KG1 (cell line): Measurements from ENCODE around the gene LHFPL4.
"Not testable (repeated sequence)": the region's sequence is repeated elsewhere in the genome, so short reads cannot be mapped to it uniquely, and the experiment has no call there.

Experiments used
- DNase-seq: peaks from one replicate; lab custom pipeline; 2025; lab: John Stamatoyannopoulos, UW

The LHFPL4 gene

DNA sequence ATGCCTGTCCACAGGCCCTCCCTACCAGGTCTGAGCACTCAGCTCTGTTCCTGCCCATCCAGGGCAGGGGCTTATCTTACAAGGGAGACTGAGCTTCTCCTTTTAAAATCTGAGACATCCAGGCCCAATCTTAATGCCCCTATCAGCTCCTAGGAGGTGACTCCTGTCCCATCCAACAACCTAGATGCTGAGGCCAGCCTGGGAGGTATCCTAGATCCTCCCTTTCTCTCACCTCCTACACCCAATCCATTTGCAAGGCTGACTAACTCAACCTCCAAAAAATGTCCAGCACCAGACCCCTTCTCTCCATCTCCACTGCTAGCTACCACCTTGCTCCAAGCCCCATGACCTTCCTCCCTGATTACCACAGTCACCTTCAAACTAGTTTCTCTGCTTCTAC, 17.4 kb downstream of the LHFPL4 start:
- no peak for DNase-seq

DNA sequence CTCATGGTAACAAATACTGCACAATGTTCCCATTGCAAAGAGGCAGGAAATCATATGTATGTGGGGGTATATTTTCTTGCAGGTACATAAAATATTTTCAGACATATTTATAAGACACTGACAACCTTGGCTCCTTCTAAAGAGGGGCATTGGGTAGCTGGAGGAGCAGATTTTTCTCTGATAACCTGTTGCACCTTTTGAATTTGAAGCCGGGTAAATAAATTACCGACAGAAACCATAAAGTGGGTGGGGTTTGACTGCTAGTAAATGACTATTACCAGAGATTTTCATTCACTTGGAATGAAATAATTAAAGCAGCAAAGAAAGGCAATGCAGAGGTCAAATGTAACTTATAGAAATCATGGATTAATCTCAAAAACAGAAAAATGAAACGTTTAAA, 19.2 kb downstream of the LHFPL4 start:
- no peak for DNase-seq

DNA sequence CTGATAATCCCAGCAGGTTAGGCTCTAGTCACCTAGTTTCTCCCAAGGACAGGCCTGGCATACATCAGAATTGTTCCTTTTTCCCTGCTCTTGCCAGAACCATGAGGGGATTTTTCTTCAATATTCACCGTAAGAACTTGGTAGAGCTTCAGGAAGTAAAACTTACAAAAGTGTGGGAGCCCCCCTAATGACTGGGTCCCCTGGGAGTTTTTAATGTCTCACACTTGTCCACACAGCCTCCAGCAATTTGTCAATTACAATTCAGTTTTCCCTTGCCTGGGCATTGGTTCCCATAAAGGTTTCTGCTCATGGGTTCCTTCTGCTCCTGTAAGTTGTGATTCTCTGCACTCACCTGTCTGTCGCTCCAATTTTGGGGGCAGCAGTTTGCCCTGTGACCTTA, 28.5 kb downstream of the LHFPL4 start:
- DNase-seq, result no peak

DNA sequence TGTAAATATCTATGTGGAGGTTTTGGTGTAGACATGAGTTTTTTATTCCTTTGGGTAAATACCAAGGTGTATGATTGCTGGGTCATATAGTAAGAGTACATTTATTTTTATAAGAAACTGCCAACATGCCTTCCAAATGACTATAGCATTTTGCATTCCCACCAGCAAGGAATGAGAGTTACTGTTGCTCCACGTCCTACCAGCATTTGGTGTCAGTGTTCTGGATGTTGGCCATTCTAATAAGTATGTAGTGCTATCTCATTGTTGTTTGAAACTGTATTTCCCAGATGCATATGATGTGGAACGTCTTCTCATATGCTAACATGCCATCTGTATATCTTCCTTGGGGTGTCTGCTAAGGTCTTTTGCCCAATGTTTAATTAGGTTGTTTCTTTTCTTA, 38.7 kb downstream of the LHFPL4 start:
- no peak for DNase-seq

DNA sequence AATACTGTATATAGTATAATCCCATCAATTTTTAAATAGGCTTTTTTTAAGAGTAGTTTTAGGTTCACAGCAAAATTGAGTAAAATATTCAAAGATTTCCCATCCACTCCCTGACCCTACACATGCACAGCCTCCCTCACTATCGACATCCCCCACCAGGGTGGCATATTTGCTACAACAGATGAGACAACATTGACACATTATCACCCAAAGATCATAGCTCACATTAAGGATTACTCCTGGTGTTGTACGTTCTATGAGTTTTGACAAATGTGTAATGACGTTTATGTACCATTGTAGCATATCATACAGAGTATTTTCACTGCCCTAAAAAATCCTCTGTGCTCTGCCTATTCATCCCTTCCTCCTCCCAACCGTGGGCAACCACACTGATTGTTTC, 39.3 kb downstream of the LHFPL4 start:
- DNase-seq, result no peak

DNA sequence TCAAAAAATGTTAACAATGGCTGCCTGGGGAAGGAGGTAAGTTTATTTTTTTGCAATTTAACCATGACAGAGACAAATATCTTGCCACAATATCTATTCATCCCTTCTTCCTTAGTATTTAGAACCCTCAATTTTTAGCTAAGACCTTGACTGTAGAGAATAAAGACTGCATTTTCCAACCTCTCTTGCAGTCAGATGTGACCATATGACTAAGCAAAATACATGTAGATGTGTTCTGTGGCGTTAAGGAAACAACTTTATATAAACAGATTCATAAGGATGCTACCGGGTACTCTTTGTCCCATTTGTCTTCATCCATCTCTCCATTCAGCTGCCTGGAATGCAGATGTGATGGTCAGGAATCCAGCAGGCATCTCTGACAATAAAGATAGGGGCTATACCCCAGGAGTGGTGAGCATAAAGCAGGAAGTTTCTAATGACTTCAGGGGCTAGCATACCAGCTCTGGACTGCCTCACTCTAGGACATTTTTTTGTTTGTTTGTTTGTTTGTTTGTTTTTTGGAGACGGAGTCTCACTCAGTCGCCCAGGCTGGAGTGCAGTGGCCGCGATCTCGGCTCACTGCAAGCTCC, 41.1 kb downstream of the LHFPL4 start:
- DNase-seq, result no peak

DNA sequence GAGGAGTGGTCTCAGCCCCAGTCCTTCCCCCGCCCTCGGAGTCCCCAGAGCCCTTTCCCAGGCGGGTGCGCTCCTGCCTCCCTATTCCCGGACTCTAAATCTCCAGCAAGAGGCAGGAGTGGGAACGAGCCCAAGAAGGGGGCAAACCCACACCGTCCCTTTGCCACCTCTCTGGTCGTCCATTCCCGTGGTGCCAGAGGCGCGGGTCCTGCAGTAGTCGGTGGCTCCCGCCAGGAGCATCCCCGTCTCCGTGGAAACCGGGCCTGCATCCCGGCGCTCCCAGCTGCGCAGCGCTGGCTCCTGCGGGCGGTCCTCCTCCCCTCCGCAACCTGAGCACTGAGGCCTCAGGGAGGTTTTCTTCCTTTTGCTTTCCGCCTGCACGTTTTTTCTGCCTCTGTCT, 44.8 kb downstream of the LHFPL4 start:
- no peak for DNase-seq

DNA sequence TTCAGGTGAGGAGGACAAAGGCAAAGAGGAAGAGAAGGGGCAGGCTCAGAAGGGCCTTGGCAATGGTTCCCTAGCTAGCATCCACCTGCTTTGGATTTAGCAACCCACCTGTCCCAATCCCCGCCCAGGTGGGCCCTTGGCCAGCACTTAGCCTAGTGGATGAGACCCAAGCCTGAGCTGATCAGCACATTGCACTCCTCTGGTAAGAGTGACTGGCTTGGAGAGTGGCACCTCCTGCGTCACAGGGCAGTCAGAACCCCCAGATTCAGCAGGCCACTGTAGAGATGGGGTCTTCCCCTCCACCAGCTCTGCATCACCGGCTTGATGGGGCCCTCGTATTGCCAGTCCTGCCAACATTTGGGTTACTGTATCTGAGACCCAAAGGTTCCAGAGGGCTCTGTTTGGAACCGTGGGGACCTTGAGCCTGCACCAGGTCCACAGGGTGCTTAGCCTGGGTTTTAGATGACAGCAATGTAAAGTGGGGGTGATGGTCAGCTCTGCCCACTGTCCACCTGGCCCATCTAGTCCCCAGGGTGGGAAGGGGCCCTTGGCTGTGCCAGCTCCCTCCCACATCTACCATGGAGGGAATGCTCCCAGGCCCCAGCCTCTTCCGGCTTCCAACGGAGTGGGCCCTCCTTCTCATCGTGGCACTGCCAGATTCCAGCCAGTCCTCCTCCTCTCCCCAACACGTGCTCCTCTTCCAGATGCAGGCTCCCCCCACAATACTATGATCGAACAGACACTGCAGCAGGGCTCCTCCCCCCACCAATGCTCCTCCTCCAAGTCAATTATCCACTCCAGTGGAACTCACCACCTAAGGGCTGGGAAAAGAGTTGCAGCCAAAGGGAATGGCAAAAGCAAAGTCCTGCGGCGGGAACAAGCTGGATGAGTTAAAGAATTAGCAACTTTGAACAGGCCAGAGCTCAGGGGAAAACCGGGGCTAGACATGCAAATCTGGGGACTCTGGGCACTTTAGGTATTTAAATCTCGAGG, 45.7 kb downstream of the LHFPL4 start:
- no peak for DNase-seq

DNA sequence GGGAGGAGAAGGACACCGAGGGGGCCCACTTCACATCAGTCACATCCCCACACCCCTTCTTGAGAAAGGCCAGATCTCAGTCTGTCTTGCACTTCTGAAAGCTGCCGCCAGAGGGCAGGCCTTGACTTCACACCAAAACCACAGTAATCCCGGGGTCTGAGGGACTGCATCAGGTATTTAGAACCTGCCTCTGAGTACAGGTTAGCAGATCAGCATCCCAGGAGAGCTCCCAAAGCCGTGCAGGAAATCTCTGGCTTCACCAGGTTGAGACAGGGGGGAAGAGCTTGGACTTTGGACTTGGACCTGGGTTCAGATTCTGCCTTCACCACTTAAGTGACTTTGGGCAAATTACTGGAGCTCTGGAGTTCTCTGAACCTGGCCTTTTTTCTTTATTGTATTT, 50.3 kb downstream of the LHFPL4 start:
- DNase-seq, result peak; percentile 61

DNA sequence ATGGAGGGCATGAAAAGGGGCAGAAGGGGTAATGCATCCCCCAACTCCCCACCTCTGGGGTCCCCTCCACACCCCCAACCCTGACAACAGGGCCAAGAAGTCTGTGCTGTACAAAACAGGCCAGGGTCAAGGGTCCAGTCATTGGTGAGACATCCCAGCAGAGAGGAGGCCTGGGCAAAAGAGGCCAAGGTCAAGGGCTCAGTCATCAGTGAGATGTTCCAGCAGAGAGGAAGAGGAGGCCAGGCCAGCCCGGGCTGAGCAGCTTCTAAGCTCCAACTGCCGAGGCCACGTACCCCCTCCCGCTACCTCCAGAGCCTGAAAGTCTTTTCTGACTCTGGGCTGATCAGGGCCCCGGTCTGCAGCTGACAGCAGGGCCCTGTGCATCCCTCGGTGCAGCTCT, 52.4 kb downstream of the LHFPL4 start:
- no peak for DNase-seq

DNA sequence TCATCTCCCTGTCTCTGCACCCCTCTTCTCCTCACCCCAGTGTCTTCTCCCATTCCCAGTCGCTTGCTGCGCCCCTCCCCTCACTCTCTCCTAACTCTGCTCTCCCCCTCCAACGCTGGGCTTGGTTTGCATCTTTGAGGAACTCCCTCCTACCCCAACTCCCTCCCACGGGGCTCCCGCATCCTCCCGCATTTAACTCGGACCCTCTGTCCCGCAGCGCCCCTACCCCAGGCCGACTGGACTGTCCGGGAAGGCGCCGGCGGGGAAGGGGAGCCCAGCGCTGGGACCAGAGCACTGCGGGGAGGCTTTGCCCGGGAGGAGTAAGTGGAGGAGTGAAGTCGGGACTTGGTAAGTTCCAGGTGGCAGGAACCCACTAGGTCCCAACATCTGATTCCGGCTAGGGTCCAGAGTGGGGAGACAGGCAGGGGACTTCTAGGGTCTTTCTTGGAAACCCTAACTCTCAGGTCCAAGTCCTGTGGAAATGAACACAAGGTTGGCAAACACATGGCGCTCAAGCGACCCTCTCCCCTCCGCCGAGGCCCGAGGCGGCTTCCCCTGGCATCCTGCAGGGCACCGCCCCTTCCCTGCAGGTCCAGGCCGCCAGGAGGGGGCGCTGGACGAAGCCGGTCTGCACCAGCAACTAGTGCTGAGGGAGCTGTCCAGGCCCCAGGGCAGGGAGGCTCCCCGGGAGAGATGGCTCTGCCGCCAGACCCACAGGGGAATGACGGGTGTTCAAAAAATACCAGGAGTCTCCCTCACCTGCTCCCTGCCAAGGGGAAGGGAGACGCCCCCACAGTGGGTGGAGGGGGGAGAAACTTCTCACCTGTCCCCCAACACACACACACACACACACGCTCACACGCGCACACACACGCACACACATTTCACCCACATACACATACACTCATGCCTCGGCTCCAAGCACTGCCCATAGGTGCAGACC, 53.2 kb downstream of the LHFPL4 start:
- peak; percentile 16 for DNase-seq

DNA sequence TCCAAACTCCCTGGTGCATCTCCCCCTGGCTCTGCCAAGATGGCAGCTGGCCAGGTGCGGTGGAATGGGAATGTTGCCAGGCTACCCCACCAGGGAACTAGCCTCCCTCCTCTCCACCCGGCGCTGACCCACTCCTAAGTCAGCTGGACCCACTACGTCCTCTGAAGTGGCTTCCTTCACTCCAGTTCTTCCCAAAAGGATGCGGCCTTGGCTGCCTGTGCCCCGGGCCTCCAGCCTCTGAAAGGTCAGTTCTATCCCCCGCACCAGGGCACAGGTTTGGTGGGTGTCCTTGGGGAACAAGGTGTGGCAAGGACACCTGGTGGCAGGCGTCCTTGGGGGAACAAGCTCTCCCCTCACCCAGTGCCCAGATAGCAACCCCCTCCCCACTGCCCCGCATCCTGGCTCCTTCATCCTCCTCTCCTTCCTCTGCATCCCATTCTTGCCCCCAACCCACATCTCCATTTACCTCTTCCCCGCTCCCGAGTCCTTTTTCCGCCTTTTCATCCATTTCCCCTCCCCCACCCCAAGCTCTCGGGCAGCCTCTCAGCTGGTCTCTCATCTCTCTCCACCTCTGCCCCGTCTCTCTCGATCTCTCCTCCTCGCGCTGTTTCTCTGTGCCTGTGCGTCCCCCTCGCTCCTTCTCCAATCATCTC, 54.0 kb downstream of the LHFPL4 start:
- no peak for DNase-seq

DNA sequence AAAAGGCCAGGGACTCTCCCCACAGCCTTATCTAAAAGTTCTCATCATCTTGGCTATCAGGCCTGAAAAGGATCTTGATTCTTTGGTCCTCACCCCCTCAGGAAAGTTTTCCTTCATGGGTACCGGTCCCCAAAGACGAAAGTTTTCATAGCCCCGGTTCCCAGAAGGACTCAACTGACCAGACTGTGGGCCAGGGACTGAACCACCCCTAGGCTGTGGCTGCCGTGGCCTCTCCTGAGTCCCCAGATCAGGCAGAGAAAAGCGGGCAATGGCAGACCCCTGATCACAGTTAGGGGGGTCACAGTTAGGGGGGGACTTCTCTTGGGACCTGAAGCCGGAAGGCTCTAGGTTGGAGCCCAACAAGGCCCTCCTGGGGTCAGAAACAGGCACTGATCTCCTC, 54.8 kb downstream of the LHFPL4 start:
- no peak for DNase-seq

DNA sequence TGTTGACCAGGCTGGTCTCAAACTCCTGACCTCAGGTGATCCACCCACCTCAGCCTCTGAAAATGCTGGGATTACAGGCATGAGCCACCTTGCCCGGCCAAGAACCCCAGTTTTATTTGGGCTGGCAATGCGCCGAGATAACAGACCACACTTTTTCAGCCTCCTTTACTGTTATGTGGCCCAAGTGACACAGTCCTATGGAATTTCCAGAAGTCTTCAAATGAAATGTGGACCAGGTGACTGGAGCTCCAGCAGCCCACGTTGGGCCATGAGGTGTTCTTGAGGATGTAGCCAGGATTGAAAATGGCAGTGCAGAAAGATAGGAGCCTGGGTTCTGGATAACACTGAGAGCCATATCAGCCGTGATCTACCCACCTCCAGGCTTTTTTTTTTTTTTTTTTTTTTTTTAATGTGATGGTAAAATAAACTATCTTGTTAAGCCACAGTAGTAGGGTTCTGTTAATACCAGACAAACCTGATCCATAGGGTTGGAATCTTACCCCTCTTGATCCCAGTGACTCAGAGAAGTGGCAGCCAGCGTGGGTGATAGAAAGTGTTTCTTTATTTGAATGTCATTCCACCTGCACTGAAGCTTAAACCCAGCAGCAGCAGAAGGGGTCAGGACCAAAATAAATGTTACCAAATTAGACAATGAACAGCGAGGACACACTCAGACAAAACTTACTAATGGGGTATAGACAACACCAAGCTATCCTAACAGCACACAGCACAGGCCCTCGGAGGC, 55.6 kb downstream of the LHFPL4 start:
- DNase-seq, result no peak

DNA sequence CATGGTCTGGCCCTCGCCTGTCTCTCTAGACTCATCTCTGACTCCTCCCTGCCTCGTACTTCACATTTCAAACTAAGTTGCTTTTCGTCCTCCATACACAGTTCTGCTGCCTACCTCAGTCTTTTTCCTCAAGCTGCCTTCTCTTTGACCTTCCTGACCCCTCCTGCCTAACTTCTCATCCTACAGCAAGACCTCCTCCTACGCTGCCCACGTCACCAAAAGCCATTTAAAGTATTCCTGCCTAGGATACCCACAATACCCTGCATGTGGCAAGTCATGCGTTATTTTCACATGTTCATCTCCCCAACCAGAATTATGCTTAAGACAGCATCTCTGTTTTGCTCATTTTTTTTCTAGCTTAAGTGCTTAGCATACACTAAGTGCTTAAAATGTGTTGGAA, 56.7 kb downstream of the LHFPL4 start:
- no peak for DNase-seq

DNA sequence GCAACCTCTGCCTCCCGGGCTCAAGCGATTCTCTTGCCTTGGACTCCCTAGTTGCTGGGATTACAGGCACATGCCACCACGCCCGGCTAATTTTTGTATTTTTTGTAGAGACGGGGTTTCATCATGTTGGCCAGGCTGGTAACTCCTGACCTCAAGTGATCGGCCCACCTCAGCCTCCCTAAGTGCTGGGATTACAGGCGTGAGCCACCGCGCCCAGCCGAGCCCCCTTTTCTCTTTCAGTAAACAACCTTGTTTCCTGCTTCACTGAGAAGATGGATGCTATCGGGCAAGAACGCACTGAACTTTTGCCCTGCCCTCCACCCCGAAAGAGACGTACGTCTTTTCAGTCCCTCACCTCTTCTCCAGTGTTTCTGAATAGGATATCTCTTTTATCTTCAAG, 59.6 kb downstream of the LHFPL4 start:
- DNase-seq, result not testable (repeated sequence)

DNA sequence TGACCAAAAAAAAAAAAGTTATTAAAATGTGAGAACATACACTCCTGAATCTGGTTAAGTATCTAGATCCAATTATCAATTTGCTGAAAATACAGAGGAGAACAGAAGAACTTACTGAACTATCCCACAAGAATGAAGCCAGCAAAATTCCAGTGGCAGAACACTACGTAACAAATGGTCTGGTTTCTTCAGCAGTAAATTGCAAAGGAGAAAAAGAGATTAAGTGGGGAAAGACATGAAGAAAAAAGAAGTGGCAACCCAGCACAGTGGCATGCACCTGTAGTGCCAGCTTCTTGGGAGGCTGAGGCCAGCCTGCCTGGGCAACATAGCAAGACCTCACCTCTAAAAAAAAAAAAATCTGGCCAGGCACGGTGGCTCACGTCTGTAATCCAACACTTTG, 62.1 kb downstream of the LHFPL4 start:
- no peak for DNase-seq

DNA sequence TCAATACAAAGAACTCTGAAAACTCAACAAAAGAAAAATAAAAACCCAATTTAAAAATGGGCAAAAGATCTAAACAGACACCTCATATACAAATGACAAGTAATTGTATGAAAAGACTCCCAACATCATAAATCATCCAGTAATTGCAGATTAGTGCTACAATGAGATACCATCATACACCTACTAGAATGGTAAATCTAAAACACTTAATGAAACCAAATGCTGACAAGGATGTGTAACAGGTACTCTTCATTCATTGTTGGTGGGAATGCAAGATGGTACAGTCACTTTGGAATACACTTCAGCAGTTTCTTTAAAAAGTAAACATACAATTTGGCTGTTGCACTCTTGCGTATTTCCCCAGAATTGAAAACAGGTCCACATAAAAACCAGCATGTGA, 68.4 kb downstream of the LHFPL4 start:
- no peak for DNase-seq

DNA sequence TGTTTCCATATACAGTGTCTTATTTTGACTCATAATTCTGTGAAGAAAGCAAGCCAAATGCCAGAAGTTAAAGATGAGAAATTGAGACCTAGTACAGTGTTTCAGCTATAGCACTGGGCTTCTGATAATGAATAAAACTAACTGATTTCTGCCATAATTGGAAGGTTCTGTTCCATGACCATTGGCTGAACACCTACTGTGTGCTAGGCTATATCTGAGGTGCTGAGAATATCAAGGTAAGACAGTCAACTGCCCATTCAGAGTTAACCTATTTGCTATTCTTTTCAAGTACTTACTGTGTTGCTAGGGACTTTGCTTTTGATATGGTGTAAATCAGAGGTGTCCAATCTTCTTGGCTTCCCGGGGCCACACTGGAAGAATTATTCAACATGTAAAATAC, 73.4 kb downstream of the LHFPL4 start:
- no peak for DNase-seq

DNA sequence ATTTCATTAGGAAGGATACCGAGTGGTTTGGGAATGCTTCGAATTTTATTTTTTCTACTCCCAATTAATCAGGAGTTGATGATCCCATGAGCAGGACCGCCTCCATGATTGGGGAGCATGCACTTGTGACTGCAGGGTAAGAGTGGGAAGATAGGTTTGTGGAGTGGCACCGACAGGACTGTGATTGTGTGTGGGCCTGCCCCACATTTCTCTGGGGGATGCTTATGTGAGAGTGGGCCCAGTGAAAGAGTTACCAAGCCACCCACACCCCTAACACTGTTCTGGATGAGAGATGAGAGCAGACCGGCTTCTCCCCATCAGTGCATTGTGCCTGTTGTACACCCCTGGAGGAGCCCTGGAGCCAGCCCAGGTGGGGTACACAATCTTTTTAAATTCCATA, 76.7 kb downstream of the LHFPL4 start:
- no peak for DNase-seq

DNA sequence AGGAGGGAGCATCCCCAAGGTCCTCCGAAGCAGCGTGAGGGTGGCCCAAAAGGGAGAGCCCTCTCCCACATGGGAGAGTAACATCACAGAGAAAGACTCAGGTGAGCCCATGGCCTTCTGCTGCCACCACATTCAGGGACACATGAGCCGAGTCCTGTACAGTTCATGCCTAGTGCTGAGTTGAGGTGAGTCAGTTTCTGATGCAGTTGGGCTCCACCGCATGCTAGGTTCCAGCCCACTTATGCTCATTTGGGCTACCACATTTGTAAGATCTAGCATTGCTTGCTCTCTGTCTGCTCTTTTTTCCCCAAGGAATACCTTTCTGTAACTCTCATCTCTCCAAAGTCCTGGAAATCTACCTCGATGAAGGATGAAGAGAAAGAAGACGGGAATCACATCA, 79.1 kb downstream of the LHFPL4 start:
- DNase-seq, result no peak
